ENCODE data around the gene OR2B6. TPM values are rescaled to one million over a fixed set of nuclear protein-coding genes. Genes with fewer than 3 reads are reported as not detected.
A peak's percentile ranks its signal among the peaks of the same experiment; 100 is the strongest.

The OR2B6 gene
- total RNA-seq, 1 experiment from 2014 or later = not detected

- TF ChIP-seq, protein P1, sequence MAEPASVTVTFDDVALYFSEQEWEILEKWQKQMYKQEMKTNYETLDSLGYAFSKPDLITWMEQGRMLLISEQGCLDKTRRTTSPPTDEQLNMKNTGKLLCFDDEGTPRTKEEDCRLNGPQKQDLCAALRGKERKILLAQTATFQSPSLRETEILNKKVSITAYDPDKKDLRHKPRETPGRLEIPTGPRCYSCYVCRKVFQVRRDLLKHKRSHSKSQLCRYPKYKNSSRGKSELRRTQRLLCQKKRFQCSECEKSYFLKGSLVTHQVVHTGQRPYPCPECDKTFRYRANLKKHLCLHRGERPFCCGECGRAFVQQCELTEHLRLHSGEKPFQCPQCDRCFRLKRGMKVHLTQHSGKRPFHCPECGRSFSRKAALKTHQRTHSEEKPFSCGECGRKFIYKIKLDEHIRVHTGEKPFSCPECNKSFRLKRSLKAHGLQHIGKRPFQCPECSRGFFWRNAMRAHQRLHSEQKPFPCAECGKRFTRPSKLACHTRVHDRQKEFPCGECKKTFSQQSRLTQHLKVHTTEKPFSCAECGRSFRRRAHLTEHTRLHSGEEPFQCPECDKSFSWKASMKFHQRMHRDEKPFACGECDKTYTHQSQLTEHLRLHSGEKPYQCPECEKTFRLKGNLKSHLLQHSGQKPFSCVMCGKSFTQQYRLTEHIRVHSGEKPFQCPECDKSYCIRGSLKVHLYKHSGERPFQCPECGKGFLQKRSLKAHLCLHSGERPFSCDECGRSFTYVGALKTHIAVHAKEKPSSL (CRISPR knock-in tag; conservative IDR thresholded peaks at IDR 0.05) = no peak
- TF ChIP-seq, protein P2, sequence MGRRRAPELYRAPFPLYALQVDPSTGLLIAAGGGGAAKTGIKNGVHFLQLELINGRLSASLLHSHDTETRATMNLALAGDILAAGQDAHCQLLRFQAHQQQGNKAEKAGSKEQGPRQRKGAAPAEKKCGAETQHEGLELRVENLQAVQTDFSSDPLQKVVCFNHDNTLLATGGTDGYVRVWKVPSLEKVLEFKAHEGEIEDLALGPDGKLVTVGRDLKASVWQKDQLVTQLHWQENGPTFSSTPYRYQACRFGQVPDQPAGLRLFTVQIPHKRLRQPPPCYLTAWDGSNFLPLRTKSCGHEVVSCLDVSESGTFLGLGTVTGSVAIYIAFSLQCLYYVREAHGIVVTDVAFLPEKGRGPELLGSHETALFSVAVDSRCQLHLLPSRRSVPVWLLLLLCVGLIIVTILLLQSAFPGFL (CRISPR knock-in tag; IDR thresholded peaks at IDR 0.05; ENCODE audit: borderline replicate concordance) = no peak
- TF ChIP-seq ATF1 (CRISPR knock-in tag; IDR thresholded peaks at IDR 0.05) (no peak), PRRX2 (CRISPR knock-in tag; IDR thresholded peaks at IDR 0.05) (no peak)
These were observed 44.7 kb downstream of the OR2B6 start (continued) for GRCh38 chr6:28001751-28002150.

- Mint-ChIP-seq H3K9me3 (no peaks in the 10 kb centered on the region), H3K4me1 (peaks cover 34% of the 10 kb centered on the region), H3K27me3 (ENCODE audit: low read depth) (no peaks in the 10 kb centered on the region), H3K36me3 (no peaks in the 10 kb centered on the region), H3K4me3 (no peak overlapping the region), H3K27ac (no peak overlapping the region)
- DNase-seq (ENCODE audit: low spot score) (no peak), ATAC-seq (no peak)
- ChIA-PET POLR2A (no interaction called here), CTCF (no interaction called here)
- TF ChIP-seq, protein P3, sequence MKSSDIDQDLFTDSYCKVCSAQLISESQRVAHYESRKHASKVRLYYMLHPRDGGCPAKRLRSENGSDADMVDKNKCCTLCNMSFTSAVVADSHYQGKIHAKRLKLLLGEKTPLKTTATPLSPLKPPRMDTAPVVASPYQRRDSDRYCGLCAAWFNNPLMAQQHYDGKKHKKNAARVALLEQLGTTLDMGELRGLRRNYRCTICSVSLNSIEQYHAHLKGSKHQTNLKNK (CRISPR knock-in tag; IDR thresholded peaks at IDR 0.05) = no peak
- TF ChIP-seq NR1H2 (CRISPR knock-in tag; IDR thresholded peaks at IDR 0.05) = no peak
- no peak for TF ChIP-seq RELA (CRISPR knock-in tag; IDR thresholded peaks at IDR 0.05; ENCODE audit: borderline replicate concordance)
- TF ChIP-seq, protein P2 (CRISPR knock-in tag; IDR thresholded peaks at IDR 0.05; ENCODE audit: borderline replicate concordance) = no peak
- no peak for TF ChIP-seq MLX (CRISPR knock-in tag; IDR thresholded peaks at IDR 0.05)
- TF ChIP-seq FOXP1 (CRISPR knock-in tag; IDR thresholded peaks at IDR 0.05; ENCODE audit: borderline replicate concordance) = no peak
- TF ChIP-seq, protein P4, sequence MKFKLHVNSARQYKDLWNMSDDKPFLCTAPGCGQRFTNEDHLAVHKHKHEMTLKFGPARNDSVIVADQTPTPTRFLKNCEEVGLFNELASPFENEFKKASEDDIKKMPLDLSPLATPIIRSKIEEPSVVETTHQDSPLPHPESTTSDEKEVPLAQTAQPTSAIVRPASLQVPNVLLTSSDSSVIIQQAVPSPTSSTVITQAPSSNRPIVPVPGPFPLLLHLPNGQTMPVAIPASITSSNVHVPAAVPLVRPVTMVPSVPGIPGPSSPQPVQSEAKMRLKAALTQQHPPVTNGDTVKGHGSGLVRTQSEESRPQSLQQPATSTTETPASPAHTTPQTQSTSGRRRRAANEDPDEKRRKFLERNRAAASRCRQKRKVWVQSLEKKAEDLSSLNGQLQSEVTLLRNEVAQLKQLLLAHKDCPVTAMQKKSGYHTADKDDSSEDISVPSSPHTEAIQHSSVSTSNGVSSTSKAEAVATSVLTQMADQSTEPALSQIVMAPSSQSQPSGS (CRISPR knock-in tag; IDR thresholded peaks at IDR 0.05; ENCODE audit: borderline replicate concordance, low read depth) = no peak
- no peak for TF ChIP-seq FOXJ3 (CRISPR knock-in tag; IDR thresholded peaks at IDR 0.05; ENCODE audit: borderline replicate concordance)
These were observed 45.1 kb downstream of the OR2B6 start for GRCh38 chr6:28002161-28002560.

DNA sequence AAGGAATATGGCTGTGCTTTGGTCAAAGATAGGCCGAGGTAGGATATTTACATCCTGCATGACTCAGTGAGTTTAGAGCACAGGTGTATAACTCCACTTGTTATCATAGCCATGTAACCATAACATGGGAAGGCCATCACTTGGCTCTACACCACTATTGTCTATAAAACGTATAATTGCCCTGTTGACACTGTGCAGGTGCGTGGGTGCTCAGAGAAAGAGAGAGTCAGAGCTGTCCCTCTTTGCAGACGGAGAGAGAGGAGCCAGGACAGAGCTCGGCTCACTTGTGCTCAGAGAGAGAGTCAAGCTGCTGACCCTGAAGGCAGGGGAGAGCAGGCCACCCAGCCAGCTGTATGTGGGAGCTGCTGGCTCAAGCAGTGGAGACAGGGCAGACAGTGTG lies 46.0 kb downstream of the OR2B6 start:
- Mint-ChIP-seq H3K27ac (peak overlapping the region; percentile 51; the same call in 1 of the 2 replicates), H3K9me3 (no peaks in the 10 kb centered on the region), H3K27me3 (ENCODE audit: low read depth) (no peaks in the 10 kb centered on the region), H3K4me1 (peaks cover 34% of the 10 kb centered on the region), H3K36me3 (no peaks in the 10 kb centered on the region), H3K4me3 (no peak overlapping the region)
- DNase-seq (ENCODE audit: low spot score) (no peak), ATAC-seq (no peak)
- POLR2A ChIA-PET = no interaction called here
- CTCF ChIA-PET = no interaction called here
- no peak for TF ChIP-seq NFATC4 (CRISPR knock-in tag; IDR thresholded peaks at IDR 0.05)
- no peak for TF ChIP-seq E2F4 (CRISPR knock-in tag; IDR thresholded peaks at IDR 0.05; ENCODE audit: borderline replicate concordance, low read depth)
- no peak for TF ChIP-seq TP53 (CRISPR knock-in tag; IDR thresholded peaks at IDR 0.05)
- no peak for TF ChIP-seq CTCF (IDR thresholded peaks at IDR 0.05)
- no peak for TF ChIP-seq ARID4B (CRISPR knock-in tag; IDR thresholded peaks at IDR 0.05; ENCODE audit: borderline replicate concordance)
- TF ChIP-seq, protein P5, sequence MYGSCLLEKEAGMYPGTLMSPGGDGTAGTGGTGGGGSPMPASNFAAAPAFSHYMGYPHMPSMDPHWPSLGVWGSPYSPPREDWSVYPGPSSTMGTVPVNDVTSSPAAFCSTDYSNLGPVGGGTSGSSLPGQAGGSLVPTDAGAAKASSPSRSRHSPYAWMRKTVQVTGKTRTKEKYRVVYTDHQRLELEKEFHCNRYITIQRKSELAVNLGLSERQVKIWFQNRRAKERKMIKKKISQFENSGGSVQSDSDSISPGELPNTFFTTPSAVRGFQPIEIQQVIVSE (CRISPR knock-in tag; IDR thresholded peaks at IDR 0.05; ENCODE audit: borderline replicate concordance) = no peak
